Measurements from ENCODE around the gene PLCL2.

DNA sequence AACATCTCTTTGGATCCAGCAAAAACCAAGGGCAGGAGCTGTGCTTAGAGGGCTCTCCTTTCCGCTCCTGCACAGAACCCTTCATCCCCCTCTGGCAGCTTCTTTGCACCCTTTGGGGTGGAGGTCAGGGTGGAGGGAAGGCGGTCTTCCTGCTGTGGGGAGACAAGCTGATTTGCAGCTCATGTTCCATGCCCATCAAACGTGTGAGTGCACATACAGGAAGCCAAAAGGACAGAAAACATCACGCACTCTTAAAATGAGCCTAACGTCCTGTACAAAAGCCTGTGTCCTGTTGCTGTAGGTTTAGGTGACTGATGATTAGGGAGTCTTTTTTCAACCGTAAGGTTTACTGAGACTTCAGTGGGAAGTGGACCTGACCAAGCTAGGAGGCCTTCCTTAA lies 195.2 kb downstream of the PLCL2 start:
- TF ChIP-seq, protein P1, sequence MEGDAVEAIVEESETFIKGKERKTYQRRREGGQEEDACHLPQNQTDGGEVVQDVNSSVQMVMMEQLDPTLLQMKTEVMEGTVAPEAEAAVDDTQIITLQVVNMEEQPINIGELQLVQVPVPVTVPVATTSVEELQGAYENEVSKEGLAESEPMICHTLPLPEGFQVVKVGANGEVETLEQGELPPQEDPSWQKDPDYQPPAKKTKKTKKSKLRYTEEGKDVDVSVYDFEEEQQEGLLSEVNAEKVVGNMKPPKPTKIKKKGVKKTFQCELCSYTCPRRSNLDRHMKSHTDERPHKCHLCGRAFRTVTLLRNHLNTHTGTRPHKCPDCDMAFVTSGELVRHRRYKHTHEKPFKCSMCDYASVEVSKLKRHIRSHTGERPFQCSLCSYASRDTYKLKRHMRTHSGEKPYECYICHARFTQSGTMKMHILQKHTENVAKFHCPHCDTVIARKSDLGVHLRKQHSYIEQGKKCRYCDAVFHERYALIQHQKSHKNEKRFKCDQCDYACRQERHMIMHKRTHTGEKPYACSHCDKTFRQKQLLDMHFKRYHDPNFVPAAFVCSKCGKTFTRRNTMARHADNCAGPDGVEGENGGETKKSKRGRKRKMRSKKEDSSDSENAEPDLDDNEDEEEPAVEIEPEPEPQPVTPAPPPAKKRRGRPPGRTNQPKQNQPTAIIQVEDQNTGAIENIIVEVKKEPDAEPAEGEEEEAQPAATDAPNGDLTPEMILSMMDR (IDR thresholded peaks at IDR 0.05; ENCODE audit: low read length): no peak
- no peak for TF ChIP-seq EZH2 (IDR thresholded peaks at IDR 0.05; ENCODE audit: borderline replicate concordance, low read length)

Measured in OCI-LY1 (cell line).